CD8-positive, alpha-beta memory T cell (primary cell): ENCODE data around the gene DGKI. TPM values are rescaled to one million over a fixed set of nuclear protein-coding genes. Genes with fewer than 3 reads are reported as not detected.

Source experiments
- CTCF ChIA-PET: fragments of 350-600 bp; sonication (Branson Sonifier 250); formaldehyde crosslinking; loops from one replicate; lab custom pipeline; 2021; ENCODE audit warnings: antibody characterized with exemption; lab: Charles Lee
- POLR2A ChIA-PET: fragments of 350-600 bp; sonication (Branson Sonifier 250); formaldehyde crosslinking; loops from one replicate; lab custom pipeline; 2021; ENCODE audit warnings: antibody characterized with exemption; lab: Charles Lee
- DNase-seq, 5 donors: peaks; one replicate each; pipeline versions ENCODE4 v3.0.0 to v3.0.0-alpha.2; 2020 to 2022; ENCODE audit warnings: mixed read lengths in 1 of 5
- H3K27ac ChIP-seq: one replicate; pipeline ENCODE4 v1.7.0; 2013; ENCODE audit warnings: low read depth, mild to moderate bottlenecking, low read length, moderate library complexity
- H3K27me3 ChIP-seq: 2 replicates; pipeline ENCODE4 v1.7.0; 2013; ENCODE audit warnings: low read length, mild to moderate bottlenecking; ENCODE audit not compliant: insufficient read depth, poor library complexity, severe bottlenecking
- H3K36me3 ChIP-seq: 2 replicates; pipeline ENCODE4 v1.7.0; 2013; ENCODE audit warnings: mild to moderate bottlenecking, low read length, moderate library complexity; ENCODE audit not compliant: insufficient read depth
- H3K4me1 ChIP-seq: 2 replicates; pipeline ENCODE4 v1.7.0; 2013; ENCODE audit warnings: mild to moderate bottlenecking, low read length, moderate library complexity; ENCODE audit not compliant: insufficient read depth
- H3K4me3 ChIP-seq: 2 replicates; pipeline ENCODE4 v1.7.0; 2013; ENCODE audit warnings: mild to moderate bottlenecking, low read length
- H3K9me3 ChIP-seq: 2 replicates; pipeline ENCODE4 v1.7.0; 2013; ENCODE audit warnings: mild to moderate bottlenecking, low read length
- H3K27ac Mint-ChIP-seq, 8 donors: one replicate each; pipeline ENCODE4 v1.8.0; 2020 to 2021; ENCODE audit warnings: mixed read lengths in 8 of 8, mild to moderate bottlenecking in 6 of 8, inconsistent platforms in 3 of 8, moderate library complexity in 3 of 8
- H3K27me3 Mint-ChIP-seq, 2 donors: one replicate each; pipeline ENCODE4 v1.8.0; 2020 to 2021; ENCODE audit warnings: mixed read lengths in 2 of 2, mild to moderate bottlenecking in 1 of 2, moderate library complexity in 1 of 2
- H3K36me3 Mint-ChIP-seq, 3 donors: one replicate each; pipeline ENCODE4 v1.8.0; 2020 to 2021; ENCODE audit warnings: mixed read lengths in 3 of 3, inconsistent platforms in 1 of 3, mild to moderate bottlenecking in 1 of 3
- H3K4me1 Mint-ChIP-seq, 3 donors: one replicate each; pipeline ENCODE4 v1.8.0; 2020 to 2021; ENCODE audit warnings: mixed read lengths in 3 of 3, inconsistent platforms in 1 of 3, mild to moderate bottlenecking in 1 of 3
- H3K4me3 Mint-ChIP-seq, 7 donors: one replicate each; pipeline ENCODE4 v1.8.0; 2020 to 2021; ENCODE audit warnings: mixed read lengths in 7 of 7, mild to moderate bottlenecking in 6 of 7, moderate library complexity in 4 of 7, inconsistent platforms in 2 of 7
- H3K9me3 Mint-ChIP-seq, 5 donors: one replicate each; pipeline ENCODE4 v1.8.0; 2020 to 2022; ENCODE audit warnings: mixed read lengths in 5 of 5, mild to moderate bottlenecking in 3 of 5, moderate library complexity in 2 of 5, inconsistent platforms in 1 of 5
- polyA plus RNA-seq: library from polyadenylated mRNA; unstranded; fragments of 300-500 nt; fragmentation: Illumina TruSeq; gene quantifications from one replicate; pipeline ENCODE4 v1.2.3, GENCODE V29; 2021
- total RNA-seq, 2 experiments: library from RNA; stranded (reverse); gene quantifications; one replicate each; pipeline ENCODE4 v1.2.3, GENCODE V29; 2021

The DGKI gene
- total and polyA plus RNA-seq, 3 experiments from 2014 or later, result 1.3 to 1.4 TPM; not detected in 1

- Mint-ChIP-seq H3K4me3 (no peak overlapping the region), H3K36me3 (no peaks in the 10 kb centered on the region), H3K27ac (no peak overlapping the region), H3K27me3 (peaks cover 0 to 3% of the 10 kb centered on the region in 2 donors), H3K4me1 (no peaks in the 10 kb centered on the region), H3K9me3 (peaks cover 0 to 6% (median 4%) of the 10 kb centered on the region in 5 donors)
- Histone ChIP-seq H3K27me3 (no peaks in the 10 kb centered on the region), H3K4me3 (no peak overlapping the region), H3K4me1 (no peaks in the 10 kb centered on the region), H3K27ac (no peak overlapping the region), H3K36me3 (no peaks in the 10 kb centered on the region), H3K9me3 (no peaks in the 10 kb centered on the region)
- no peak for DNase-seq
- CTCF ChIA-PET, result no interaction called here
- POLR2A ChIA-PET, result no interaction called here
Measured at GRCh38 chr7:137421366-137421765, 425.4 kb downstream of the DGKI start.

GRCh38 chr7:137418841-137419240 is 427.9 kb downstream of the DGKI start:
- no peaks in the 10 kb centered on the region for H3K36me3 Mint-ChIP-seq
- POLR2A ChIA-PET, result no interaction called here
- Histone ChIP-seq H3K36me3 (no peaks in the 10 kb centered on the region), H3K4me3 (no peak overlapping the region), H3K9me3 (no peaks in the 10 kb centered on the region), H3K4me1 (no peaks in the 10 kb centered on the region), H3K27me3 (no peaks in the 10 kb centered on the region), H3K27ac (no peak overlapping the region)
- no peak overlapping the region for H3K27ac Mint-ChIP-seq
- no peak overlapping the region for H3K4me3 Mint-ChIP-seq
- H3K4me1 Mint-ChIP-seq, result no peaks in the 10 kb centered on the region
- peaks cover 0 to 3% (median 3%) of the 10 kb centered on the region in 5 donors for H3K9me3 Mint-ChIP-seq
- CTCF ChIA-PET, result no interaction called here
- peaks cover 0 to 3% of the 10 kb centered on the region in 2 donors for H3K27me3 Mint-ChIP-seq
- DNase-seq, result no peak

DNA sequence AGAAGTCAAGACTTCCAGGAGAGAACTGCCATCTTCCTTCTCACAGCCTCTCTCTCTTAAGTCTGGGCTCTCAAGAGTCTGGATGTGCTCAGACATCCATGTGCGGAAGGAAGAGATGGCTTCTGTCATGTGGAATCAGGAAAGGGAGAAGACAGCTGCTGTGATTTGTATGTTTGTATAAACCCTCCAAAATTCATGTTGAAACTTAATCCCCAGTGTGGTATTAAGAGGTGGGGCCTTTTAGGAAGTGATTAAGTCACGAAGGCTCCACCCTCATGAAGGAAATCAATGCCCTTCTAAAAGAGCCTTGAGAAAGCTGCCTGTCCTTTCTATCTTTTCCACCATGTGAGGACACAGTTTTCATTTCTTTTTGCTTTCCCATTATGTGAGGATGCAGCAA is 429.3 kb downstream of the DGKI start:
- POLR2A ChIA-PET, result no interaction called here
- Mint-ChIP-seq H3K27me3 (peaks cover 0 to 3% of the 10 kb centered on the region in 2 donors), H3K36me3 (no peaks in the 10 kb centered on the region), H3K4me3 (no peak overlapping the region), H3K4me1 (no peaks in the 10 kb centered on the region), H3K27ac (no peak overlapping the region), H3K9me3 (peaks cover 0 to 8% (median 3%) of the 10 kb centered on the region in 5 donors)
- CTCF ChIA-PET, result no interaction called here
- no peaks in the 10 kb centered on the region for H3K36me3 ChIP-seq
- no peak overlapping the region for H3K4me3 ChIP-seq
- no peaks in the 10 kb centered on the region for H3K4me1 ChIP-seq
- DNase-seq, result no peak
- no peaks in the 10 kb centered on the region for H3K9me3 ChIP-seq
- H3K27me3 ChIP-seq, result no peaks in the 10 kb centered on the region
- no peak overlapping the region for H3K27ac ChIP-seq

- peaks cover 0 to 5% (median 0%) of the 10 kb centered on the region in 5 donors for H3K9me3 Mint-ChIP-seq
- no peak overlapping the region for H3K4me3 Mint-ChIP-seq
- no peak overlapping the region for H3K27ac ChIP-seq
- no peaks in the 10 kb centered on the region for H3K36me3 ChIP-seq
- H3K4me1 ChIP-seq, result no peaks in the 10 kb centered on the region
- ChIA-PET POLR2A (no interaction called here), CTCF (no interaction called here)
- no peak overlapping the region for H3K27ac Mint-ChIP-seq
- H3K27me3 Mint-ChIP-seq, result no peaks in the 10 kb centered on the region
- no peak overlapping the region for H3K4me3 ChIP-seq
- H3K9me3 ChIP-seq, result no peaks in the 10 kb centered on the region
- no peaks in the 10 kb centered on the region for H3K4me1 Mint-ChIP-seq
- H3K27me3 ChIP-seq, result no peaks in the 10 kb centered on the region
- H3K36me3 Mint-ChIP-seq, result no peaks in the 10 kb centered on the region
- DNase-seq, result no peak
Measured at GRCh38 chr7:137413901-137414300, 432.9 kb downstream of the DGKI start.

- Histone ChIP-seq H3K4me1 (no peaks in the 10 kb centered on the region), H3K27ac (no peak overlapping the region), H3K4me3 (no peak overlapping the region), H3K27me3 (no peaks in the 10 kb centered on the region), H3K36me3 (no peaks in the 10 kb centered on the region), H3K9me3 (no peaks in the 10 kb centered on the region)
- no peak for DNase-seq
- H3K4me1 Mint-ChIP-seq, result no peaks in the 10 kb centered on the region
- H3K27me3 Mint-ChIP-seq, result no peaks in the 10 kb centered on the region
- H3K36me3 Mint-ChIP-seq, result no peaks in the 10 kb centered on the region
- POLR2A ChIA-PET, result no interaction called here
- CTCF ChIA-PET, result no interaction called here
- H3K9me3 Mint-ChIP-seq, result peaks cover 0 to 5% (median 0%) of the 10 kb centered on the region in 5 donors
- H3K4me3 Mint-ChIP-seq, result no peak overlapping the region
- no peak overlapping the region for H3K27ac Mint-ChIP-seq
Measured at GRCh38 chr7:137411446-137411845, 435.3 kb downstream of the DGKI start.

DNA sequence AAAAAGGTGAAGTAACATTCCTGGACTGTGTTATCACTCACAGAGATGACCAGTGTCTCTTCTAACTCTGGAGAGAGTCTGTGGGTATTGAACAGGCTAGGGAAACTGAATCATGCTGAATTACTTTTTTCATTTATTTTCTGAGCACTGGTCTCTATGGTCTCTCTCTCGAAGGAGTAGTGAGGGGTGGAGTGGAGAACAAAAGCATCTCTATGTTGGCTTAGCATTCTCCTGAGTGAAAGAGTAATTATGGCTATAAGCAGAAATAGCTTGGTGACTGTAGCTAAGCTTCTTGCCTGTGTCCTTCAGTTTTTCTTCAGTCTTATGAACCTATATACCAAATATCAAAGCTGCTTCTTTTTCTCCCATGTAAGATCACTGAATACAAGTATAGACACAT is 438.6 kb downstream of the DGKI start:
- Histone ChIP-seq H3K27ac (no peak overlapping the region), H3K36me3 (no peaks in the 10 kb centered on the region), H3K27me3 (no peaks in the 10 kb centered on the region), H3K9me3 (no peaks in the 10 kb centered on the region), H3K4me1 (no peaks in the 10 kb centered on the region), H3K4me3 (no peak overlapping the region)
- Mint-ChIP-seq H3K4me1 (no peaks in the 10 kb centered on the region), H3K27ac (no peak overlapping the region), H3K4me3 (no peak overlapping the region), H3K27me3 (no peaks in the 10 kb centered on the region), H3K9me3 (no peaks in the 10 kb centered on the region), H3K36me3 (no peaks in the 10 kb centered on the region)
- CTCF ChIA-PET, result no interaction called here
- POLR2A ChIA-PET, result no interaction called here
- DNase-seq, result no peak

DNA sequence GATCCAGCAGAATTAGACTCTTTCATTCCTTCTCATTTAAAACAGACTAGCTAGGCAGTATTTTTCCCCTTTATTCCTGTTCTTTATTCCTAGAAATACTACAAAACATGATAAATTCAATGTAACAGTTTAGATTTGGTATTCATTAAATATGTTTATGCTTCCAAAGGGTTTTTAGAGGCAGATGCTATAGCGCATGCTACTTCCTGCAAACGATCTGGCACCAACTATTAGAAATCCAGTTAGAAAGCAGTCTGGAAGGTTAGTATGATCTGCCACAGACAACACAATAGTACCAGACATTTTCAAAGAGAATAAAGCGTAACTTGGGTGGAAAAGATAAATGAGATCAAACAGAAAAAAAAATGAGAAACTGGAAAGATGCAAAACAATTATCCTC is 439.7 kb downstream of the DGKI start:
- Histone ChIP-seq H3K36me3 (no peaks in the 10 kb centered on the region), H3K27ac (no peak overlapping the region), H3K4me3 (no peak overlapping the region), H3K4me1 (no peaks in the 10 kb centered on the region), H3K27me3 (no peaks in the 10 kb centered on the region), H3K9me3 (no peaks in the 10 kb centered on the region)
- DNase-seq, result no peak
- Mint-ChIP-seq H3K4me1 (no peaks in the 10 kb centered on the region), H3K4me3 (no peak overlapping the region), H3K27ac (no peak overlapping the region), H3K36me3 (no peaks in the 10 kb centered on the region), H3K9me3 (no peaks in the 10 kb centered on the region), H3K27me3 (no peaks in the 10 kb centered on the region)
- CTCF ChIA-PET, result no interaction called here
- POLR2A ChIA-PET, result no interaction called here

- H3K27ac Mint-ChIP-seq, result no peak overlapping the region
- no peaks in the 10 kb centered on the region for H3K27me3 ChIP-seq
- H3K4me1 ChIP-seq, result no peaks in the 10 kb centered on the region
- ChIA-PET CTCF (no interaction called here), POLR2A (no interaction called here)
- no peaks in the 10 kb centered on the region for H3K9me3 ChIP-seq
- no peaks in the 10 kb centered on the region for H3K36me3 Mint-ChIP-seq
- no peak overlapping the region for H3K4me3 ChIP-seq
- no peaks in the 10 kb centered on the region for H3K4me1 Mint-ChIP-seq
- no peak overlapping the region for H3K4me3 Mint-ChIP-seq
- no peak for DNase-seq
- no peaks in the 10 kb centered on the region for H3K9me3 Mint-ChIP-seq
- no peak overlapping the region for H3K27ac ChIP-seq
- H3K36me3 ChIP-seq, result no peaks in the 10 kb centered on the region
- no peaks in the 10 kb centered on the region for H3K27me3 Mint-ChIP-seq
Measured at GRCh38 chr7:137404660-137405317, 442.0 kb downstream of the DGKI start.
